ENCODE measurements around the gene PRRC2B. TPM values are rescaled to one million over a fixed set of nuclear protein-coding genes. Genes with fewer than 3 reads are reported as not detected.
"Not testable (repeated sequence)": the region's sequence is repeated elsewhere in the genome, so short reads cannot be mapped to it uniquely, and the experiment has no call there.

The PRRC2B gene
- 181 and 190 TPM in 2 replicates for total RNA-seq

DNA sequence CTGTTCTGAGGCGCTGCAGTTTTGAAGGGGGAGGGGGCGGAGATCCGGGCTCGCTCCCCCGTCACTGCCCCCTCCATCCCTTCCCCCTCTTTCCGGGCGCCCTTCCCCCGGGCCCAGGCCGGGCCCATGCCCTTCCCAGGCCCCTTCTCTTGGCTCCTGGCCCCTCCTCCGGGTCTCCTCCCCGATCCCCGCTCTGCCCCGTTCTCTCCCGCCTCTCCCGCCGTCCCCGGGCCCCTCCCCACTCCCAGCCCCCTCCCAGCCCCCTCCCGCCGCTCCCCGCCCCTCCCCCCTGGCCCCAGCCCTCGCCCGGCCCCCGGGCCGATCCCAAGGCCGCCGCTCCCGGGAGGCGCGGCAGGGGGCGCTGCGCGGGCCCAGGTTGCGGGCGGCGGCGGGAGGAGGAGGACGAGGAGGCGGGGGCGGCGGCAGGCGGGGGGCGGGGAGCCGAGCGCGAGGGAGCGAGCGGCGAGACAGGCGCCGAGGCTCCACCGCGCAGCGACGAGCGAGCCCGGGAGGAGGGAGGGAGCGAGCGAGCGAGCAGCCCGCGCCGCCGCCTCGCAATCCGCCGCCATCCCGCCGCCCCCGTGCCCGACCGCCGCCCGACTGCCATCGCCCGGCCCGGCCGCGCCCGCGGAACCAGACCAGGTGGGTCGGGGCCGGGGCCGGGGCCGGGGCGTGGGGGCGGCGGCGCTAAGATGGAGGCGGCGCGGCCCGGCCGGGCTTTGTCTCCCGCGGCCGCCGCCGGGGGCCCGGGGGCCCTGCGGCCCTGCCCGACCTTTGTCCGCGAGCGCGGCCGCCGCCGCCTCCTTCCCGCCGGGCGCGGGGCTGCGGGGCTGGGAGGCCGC is at the start of gene PRRC2B:
PRRC2B (plus strand) TSS at position 465 of the 842 bp plus-strand sequence. CDS start 36,059 bp downstream, outside the sequence.
- intact Hi-C loops (cut with micrococcal nuclease), result loop anchor here (1.0 to 2.0 kb wide), 3 partner anchors 15 to 107 kb away; no protein-coding TSS in a partner anchor

DNA sequence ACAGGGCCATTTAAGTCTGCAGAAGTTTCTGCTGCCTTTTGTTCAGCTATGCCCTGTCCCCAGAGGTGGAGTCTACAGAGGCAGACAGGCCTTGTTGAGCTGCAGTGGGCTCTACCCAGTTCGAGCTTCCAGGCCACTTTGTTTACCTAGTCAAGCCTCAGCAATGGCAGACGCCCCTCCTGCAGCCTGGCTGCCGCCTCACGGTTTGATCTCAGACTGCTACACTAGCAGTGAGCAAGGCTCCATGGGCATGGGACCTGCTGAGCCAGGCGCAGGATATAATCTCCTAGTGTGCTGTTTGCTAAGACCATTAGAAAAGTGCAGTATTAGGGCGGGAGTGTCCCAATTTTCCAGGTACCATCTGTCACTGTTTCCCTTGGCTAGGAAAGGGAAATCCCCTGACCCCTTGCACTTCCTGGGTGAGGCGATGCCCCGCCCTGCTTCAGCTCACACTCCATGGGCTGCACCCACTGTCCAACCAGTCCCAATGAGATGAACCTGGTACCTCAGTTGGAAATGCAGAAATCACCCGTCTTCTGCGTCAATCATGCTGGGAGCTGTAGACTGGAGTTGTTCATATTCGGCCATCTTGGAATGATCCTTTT is 48.9 kb upstream of the PRRC2B start:
- intact Hi-C loops (cut with micrococcal nuclease), result not testable (repeated sequence)

GRCh38 chr9:131346559-131346958 is 47.3 kb upstream of the PRRC2B start:
- intact Hi-C loops (cut with micrococcal nuclease), result no loop called here

GRCh38 chr9:131347376-131348020 is 46.4 kb upstream of the PRRC2B start:
- intact Hi-C loops (cut with micrococcal nuclease), result no loop called here

DNA sequence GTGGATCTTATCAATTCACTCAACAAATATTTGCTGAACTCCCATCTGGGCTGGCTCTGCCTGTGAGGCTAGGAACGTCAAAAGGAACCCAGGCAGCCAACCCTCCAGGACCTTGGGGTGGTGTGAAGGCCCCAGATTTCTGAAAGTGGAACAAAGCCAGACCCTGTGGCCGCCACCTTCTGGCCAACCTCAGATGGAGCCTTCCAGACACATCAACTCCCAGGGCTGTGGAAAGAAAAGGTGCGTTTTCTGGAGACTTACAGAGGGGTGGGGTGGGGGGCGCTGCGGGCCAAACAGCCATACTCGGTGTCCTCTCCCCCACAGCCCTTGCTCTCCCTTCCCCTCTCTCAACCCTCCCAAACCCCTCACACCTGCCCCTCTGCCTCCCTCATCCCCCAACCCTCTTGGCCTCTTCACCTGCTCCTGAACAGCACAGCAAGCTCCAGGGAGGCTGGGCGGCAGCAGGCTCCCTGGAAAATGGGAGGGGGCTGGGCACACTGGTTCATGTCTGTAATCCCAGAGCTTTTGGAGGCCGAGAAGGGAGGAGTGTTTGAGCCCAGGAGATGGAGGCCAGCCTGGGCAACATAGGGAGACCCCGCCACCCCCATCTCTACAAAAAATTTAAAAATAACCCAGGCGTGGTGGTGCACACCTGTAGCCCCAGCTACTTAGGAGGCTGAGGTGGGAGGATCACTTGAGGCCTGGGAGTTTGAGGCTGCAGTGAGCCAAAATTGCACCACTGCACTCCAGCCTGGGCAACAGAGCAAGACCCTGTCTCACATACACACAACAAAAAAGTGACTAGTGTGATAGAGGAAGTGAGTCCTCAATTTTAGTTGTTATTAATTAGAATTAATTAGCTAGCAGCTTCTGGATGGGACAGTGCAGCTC is 45.0 kb upstream of the PRRC2B start:
- intact Hi-C loops (cut with micrococcal nuclease), result no loop called here

DNA sequence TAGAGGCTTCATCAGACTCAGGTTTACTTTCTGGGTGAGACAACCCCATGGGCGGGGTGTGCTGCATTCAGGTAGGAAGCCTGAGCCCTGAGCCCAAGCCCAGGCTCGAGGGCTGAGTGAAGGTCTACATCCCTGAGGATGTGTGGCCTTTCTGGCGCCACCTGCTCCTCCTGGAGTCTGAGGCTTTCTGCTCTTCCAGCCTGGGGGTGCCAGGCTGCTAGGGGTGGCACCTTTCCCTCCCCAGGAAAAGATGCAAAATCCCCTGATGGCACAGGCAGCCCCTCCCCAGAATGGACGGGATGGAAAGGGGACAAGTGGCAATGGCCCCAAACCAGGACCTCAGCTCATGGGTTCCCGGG is 44.4 kb upstream of the PRRC2B start:
- intact Hi-C loops (cut with micrococcal nuclease), result no loop called here

GRCh38 chr9:131349881-131350563 is 43.9 kb upstream of the PRRC2B start:
- intact Hi-C loops (cut with micrococcal nuclease), result loop anchor here (1.0 to 10.0 kb wide), 3 partner anchors 55 to 397 kb away; no protein-coding TSS in a partner anchor

DNA sequence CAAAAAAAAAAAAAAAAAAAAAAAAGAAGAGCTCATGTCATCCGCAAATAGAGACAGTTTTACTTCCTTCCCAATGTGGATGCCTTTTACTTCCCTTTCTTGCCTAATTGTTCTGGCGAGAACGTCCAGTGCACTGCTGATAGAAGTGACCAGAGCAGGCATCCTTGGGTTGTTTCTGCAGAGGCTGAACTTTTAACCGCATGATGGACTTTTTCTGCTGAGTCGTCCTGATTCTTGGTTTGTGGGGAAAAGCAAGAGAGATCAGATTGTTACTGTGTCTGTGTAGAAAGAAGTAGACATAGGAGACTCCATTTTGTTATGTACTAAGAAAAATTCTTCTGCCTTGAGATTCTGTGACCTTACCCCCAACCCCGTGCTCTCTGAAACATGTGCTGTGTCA is 37.4 kb upstream of the PRRC2B start:
- intact Hi-C loops (cut with micrococcal nuclease), result loop anchor here (10.0 kb wide), 1 partner anchor 48 kb away; no protein-coding TSS in a partner anchor

GRCh38 chr9:131358556-131358955 is 35.3 kb upstream of the PRRC2B start:
- intact Hi-C loops (cut with micrococcal nuclease), result loop anchor here (10.0 kb wide), 1 partner anchor 46 kb away; no protein-coding TSS in a partner anchor

GRCh38 chr9:131361202-131361833 is 32.6 kb upstream of the PRRC2B start:
- intact Hi-C loops (cut with micrococcal nuclease), result no loop called here

GRCh38 chr9:131365546-131365945 is 28.3 kb upstream of the PRRC2B start:
- intact Hi-C loops (cut with micrococcal nuclease), result no loop called here

GRCh38 chr9:131366761-131367401 is 27.0 kb upstream of the PRRC2B start:
- intact Hi-C loops (cut with micrococcal nuclease), result no loop called here

DNA sequence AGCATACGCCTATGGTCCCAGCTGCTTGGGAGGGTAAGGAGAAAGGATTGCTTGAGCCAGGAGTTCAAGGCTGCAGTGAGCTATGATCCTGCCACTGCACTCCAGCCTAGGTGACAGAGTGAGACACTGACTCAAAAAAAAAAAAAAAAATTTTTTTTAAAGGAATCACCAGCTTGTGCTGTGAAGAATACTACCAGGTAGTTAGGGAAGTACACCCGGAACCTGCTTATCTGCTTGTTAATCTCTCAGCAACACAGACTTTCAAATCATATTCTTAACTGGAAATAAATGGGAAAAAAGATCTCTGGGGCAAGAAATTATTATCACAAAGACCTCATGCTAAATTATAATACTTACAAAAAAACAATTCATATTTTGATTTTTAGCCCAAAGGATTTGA is 26.4 kb upstream of the PRRC2B start:
- intact Hi-C loops (cut with micrococcal nuclease), result no loop called here

DNA sequence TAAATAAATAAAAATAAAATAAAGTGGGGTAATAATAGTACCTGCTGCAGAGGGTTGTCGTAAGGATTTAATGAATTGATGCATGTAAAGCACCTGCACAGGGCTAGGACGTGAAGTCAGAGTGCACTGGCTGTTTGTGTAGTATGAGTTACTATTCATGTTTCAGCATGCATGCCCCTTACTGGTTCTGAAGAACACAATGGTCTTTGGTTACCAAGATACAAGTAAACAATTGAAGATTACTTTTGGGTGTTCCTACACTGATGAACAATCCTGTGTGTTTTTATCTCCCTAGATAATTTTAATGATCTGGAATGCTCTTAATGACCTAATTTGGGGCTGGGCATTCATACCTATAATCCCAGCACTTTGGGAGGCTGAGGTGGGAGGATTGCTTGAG is 23.2 kb upstream of the PRRC2B start:
- intact Hi-C loops (cut with micrococcal nuclease), result loop anchor here (5.0 kb wide), 1 partner anchor 37 kb away; no protein-coding TSS in a partner anchor

- intact Hi-C loops (cut with micrococcal nuclease), result loop anchor here (2.0 to 5.0 kb wide), 2 partner anchors 35 to 130 kb away; partner anchors contain the start of gene POMT1
Measured at GRCh38 chr9:131372599-131372973, 21.3 kb upstream of the PRRC2B start.

GRCh38 chr9:131374638-131375037 is 19.2 kb upstream of the PRRC2B start:
- intact Hi-C loops (cut with micrococcal nuclease), result loop anchor here (5.0 kb wide), 1 partner anchor 33 kb away; no protein-coding TSS in a partner anchor

GRCh38 chr9:131379056-131379455 is 14.8 kb upstream of the PRRC2B start:
- intact Hi-C loops (cut with micrococcal nuclease), result no loop called here

DNA sequence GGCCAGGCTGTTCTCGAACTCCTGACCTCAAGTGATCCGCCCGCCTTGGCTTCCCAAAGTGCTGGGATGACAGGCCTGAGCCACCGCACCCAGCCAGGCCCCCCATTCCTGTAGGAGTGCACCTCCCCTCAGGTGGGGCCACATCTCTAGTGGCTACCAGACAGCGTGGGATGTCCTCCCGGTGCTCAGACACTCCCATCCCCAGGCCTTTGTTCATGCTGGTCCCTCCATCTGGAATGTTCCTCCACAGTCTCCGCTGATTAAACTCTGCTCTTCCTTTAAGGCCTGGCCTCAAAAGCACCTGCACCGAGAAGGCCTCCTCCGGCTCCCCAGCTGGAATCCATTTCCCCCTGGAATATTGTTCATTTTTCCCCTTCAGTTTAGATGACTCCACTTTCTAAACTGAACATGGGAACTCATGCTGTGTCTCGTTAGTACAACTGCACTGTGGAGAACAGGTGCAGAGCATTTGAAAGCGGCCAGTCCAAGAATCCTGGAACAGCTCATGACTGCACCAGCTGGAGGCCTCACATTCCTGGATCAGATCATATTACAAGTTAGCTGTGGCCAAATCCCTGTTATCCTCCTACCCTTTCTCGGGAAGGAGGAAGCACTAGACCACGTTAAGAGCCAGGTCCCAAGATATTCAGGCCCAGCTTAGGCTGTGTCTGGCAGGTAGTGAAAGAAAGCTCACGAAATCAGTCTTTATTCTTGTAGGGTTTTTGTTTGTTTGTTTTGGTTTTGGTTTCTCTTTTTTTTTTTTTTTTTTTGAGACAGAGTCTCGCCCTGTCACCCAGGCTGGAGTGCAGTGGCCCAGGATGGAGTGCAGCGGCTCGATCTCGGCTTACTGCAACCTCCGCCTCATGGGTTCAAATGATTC is 10.8 kb upstream of the PRRC2B start:
- intact Hi-C loops (cut with micrococcal nuclease), result no loop called here
